ENCODE results near the gene NEAT1. TPM values are rescaled to one million over a fixed set of nuclear protein-coding genes. Genes with fewer than 3 reads are reported as not detected.

NEAT1 gene
- total and polyA plus RNA-seq, 2 experiments from 2014 or later, result 5.3 to 7.2 TPM

DNA sequence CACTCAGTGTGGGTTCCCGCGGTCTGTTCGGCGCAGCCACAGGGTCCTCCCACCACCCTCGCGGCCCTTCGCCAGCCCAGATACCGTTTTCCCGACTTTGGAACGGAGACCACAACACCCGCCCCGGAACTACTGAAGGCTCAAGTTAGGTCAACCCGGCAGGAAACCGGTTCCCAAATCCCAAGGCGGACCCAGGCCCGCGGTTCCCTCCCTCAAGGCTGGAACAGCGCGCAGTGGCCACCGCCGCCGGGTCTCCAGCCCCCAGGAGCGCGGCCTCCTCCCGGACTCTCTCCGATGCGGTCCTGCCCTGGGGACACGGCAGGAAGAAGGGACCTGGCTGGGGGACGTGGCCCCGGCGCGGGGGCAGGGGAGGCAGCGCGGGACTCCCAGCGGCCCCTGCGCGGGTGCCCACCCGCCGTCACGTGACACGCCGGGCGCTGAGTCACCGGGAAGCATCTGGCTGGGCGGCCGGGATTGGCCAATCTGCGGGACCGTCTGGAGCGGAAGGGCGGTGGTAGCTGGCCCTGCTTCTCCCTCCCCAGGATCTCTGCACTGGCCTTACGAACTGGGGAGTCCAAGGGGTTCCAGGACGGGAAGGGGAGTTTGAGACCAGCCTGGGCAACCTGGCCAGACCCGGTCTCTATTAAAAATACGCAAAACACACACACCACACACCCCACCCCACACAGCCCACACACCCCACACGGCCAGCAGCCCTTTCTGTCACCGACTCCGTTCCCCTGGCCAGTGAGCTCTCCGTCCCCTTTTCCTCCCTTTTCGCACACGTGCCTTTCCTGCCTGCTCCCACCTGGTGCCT lies 54.8 kb downstream of the NEAT1 start:
- peaks cover 31% of the 10 kb centered on the region for H3K4me1 ChIP-seq (ENCODE audit: insufficient read depth)
- no peaks in the 10 kb centered on the region; the same call in 2 of the 3 replicates for H3K36me3 Mint-ChIP-seq (ENCODE audit: low read depth)

More for the DNA sequence above, 54.8 kb downstream of the NEAT1 start:
- Mint-ChIP-seq H3K27me3 (ENCODE audit: insufficient read depth, low read depth, poor library complexity) (peaks cover 9% of the 10 kb centered on the region), H3K4me3 (peak overlapping the region; percentile 83), H3K27ac (peak overlapping the region; percentile 98), H3K9me3 (peaks cover 2% of the 10 kb centered on the region; the same call in 1 of the 3 replicates), H3K4me1 (peaks cover 36% of the 10 kb centered on the region)
- DNase-seq (ENCODE audit: low spot score) (peak; percentile 96), ATAC-seq (peak; percentile 79)
- Histone ChIP-seq H3K4me3 (peak overlapping the region; percentile 79), H3K27me3 (ENCODE audit: insufficient read depth) (no peaks in the 10 kb centered on the region), H4K20me1 (replicated peaks; ENCODE audit: insufficient read depth) (no peaks in the 10 kb centered on the region), H3K27ac (ENCODE audit: low read depth) (peak overlapping the region; percentile 90), H3K4me2 (peak overlapping the region; percentile 92), H2AFZ (peak overlapping the region; percentile 91), H3K9me2 (ENCODE audit: insufficient read depth) (no peaks in the 10 kb centered on the region), H3K79me2 (replicated peaks; ENCODE audit: insufficient read depth) (peaks cover 9% of the 10 kb centered on the region), H3K36me3 (ENCODE audit: insufficient read depth) (no peaks in the 10 kb centered on the region), H3F3A (replicated peaks; ENCODE audit: low read depth) (peaks cover 18% of the 10 kb centered on the region)
- TF ChIP-seq NANOG (IDR thresholded peaks at IDR 0.05; ENCODE audit: borderline replicate concordance) (no peak), POLR2AphosphoS5 (IDR thresholded peaks at IDR 0.05; ENCODE audit: low read depth) (peak; percentile 72), STAT1 (IDR thresholded peaks at IDR 0.05; ENCODE audit: unreplicated experiment) (no peak), CREB1 (CRISPR knock-in tag; IDR thresholded peaks at IDR 0.05; ENCODE audit: low read depth) (peak; percentile 74), EZH2 (IDR thresholded peaks at IDR 0.05; ENCODE audit: low read depth, unreplicated experiment) (no peak), ZNF114 (CRISPR knock-in tag; IDR thresholded peaks at IDR 0.05) (no peak), ZNF331 (CRISPR knock-in tag; IDR thresholded peaks at IDR 0.05; ENCODE audit: low read depth) (no peak), JUNB (IDR thresholded peaks at IDR 0.05; ENCODE audit: unreplicated experiment) (no peak)
- TF ChIP-seq, protein P1, sequence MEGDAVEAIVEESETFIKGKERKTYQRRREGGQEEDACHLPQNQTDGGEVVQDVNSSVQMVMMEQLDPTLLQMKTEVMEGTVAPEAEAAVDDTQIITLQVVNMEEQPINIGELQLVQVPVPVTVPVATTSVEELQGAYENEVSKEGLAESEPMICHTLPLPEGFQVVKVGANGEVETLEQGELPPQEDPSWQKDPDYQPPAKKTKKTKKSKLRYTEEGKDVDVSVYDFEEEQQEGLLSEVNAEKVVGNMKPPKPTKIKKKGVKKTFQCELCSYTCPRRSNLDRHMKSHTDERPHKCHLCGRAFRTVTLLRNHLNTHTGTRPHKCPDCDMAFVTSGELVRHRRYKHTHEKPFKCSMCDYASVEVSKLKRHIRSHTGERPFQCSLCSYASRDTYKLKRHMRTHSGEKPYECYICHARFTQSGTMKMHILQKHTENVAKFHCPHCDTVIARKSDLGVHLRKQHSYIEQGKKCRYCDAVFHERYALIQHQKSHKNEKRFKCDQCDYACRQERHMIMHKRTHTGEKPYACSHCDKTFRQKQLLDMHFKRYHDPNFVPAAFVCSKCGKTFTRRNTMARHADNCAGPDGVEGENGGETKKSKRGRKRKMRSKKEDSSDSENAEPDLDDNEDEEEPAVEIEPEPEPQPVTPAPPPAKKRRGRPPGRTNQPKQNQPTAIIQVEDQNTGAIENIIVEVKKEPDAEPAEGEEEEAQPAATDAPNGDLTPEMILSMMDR (conservative IDR thresholded peaks at IDR 0.05; ENCODE audit: low read depth in 2 of 2), result no peak
- TF ChIP-seq, protein P2, sequence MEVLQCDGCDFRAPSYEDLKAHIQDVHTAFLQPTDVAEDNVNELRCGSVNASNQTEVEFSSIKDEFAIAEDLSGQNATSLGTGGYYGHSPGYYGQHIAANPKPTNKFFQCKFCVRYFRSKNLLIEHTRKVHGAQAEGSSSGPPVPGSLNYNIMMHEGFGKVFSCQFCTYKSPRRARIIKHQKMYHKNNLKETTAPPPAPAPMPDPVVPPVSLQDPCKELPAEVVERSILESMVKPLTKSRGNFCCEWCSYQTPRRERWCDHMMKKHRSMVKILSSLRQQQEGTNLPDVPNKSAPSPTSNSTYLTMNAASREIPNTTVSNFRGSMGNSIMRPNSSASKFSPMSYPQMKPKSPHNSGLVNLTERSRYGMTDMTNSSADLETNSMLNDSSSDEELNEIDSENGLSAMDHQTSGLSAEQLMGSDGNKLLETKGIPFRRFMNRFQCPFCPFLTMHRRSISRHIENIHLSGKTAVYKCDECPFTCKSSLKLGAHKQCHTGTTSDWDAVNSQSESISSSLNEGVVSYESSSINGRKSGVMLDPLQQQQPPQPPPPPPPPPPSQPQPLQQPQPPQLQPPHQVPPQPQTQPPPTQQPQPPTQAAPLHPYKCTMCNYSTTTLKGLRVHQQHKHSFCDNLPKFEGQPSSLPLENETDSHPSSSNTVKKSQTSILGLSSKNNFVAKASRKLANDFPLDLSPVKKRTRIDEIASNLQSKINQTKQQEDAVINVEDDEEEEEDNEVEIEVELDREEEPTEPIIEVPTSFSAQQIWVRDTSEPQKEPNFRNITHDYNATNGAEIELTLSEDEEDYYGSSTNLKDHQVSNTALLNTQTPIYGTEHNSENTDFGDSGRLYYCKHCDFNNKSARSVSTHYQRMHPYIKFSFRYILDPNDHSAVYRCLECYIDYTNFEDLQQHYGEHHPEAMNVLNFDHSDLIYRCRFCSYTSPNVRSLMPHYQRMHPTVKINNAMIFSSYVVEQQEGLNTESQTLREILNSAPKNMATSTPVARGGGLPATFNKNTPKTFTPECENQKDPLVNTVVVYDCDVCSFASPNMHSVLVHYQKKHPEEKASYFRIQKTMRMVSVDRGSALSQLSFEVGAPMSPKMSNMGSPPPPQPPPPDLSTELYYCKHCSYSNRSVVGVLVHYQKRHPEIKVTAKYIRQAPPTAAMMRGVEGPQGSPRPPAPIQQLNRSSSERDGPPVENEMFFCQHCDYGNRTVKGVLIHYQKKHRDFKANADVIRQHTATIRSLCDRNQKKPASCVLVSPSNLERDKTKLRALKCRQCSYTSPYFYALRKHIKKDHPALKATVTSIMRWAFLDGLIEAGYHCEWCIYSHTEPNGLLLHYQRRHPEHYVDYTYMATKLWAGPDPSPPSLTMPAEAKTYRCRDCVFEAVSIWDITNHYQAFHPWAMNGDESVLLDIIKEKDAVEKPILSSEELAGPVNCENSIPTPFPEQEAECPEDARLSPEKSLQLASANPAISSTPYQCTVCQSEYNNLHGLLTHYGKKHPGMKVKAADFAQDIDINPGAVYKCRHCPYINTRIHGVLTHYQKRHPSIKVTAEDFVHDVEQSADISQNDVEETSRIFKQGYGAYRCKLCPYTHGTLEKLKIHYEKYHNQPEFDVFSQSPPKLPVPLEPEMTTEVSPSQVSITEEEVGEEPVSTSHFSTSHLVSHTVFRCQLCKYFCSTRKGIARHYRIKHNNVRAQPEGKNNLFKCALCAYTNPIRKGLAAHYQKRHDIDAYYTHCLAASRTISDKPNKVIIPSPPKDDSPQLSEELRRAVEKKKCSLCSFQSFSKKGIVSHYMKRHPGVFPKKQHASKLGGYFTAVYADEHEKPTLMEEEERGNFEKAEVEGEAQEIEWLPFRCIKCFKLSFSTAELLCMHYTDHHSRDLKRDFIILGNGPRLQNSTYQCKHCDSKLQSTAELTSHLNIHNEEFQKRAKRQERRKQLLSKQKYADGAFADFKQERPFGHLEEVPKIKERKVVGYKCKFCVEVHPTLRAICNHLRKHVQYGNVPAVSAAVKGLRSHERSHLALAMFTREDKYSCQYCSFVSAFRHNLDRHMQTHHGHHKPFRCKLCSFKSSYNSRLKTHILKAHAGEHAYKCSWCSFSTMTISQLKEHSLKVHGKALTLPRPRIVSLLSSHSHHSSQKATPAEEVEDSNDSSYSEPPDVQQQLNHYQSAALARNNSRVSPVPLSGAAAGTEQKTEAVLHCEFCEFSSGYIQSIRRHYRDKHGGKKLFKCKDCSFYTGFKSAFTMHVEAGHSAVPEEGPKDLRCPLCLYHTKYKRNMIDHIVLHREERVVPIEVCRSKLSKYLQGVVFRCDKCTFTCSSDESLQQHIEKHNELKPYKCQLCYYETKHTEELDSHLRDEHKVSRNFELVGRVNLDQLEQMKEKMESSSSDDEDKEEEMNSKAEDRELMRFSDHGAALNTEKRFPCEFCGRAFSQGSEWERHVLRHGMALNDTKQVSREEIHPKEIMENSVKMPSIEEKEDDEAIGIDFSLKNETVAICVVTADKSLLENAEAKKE (CRISPR knock-in tag; IDR thresholded peaks at IDR 0.05), result no peak
- TF ChIP-seq, protein P3, sequence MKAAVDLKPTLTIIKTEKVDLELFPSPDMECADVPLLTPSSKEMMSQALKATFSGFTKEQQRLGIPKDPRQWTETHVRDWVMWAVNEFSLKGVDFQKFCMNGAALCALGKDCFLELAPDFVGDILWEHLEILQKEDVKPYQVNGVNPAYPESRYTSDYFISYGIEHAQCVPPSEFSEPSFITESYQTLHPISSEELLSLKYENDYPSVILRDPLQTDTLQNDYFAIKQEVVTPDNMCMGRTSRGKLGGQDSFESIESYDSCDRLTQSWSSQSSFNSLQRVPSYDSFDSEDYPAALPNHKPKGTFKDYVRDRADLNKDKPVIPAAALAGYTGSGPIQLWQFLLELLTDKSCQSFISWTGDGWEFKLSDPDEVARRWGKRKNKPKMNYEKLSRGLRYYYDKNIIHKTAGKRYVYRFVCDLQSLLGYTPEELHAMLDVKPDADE (IDR thresholded peaks at IDR 0.05), result 0 out of 2 replicates have a peak, but pooled peaks have one; percentile 36

Measured in GM23338 (cell line).